Stimulated activated CD4-positive, alpha-beta T cell treated with anti-CD3 and anti-CD28 coated beads, Interleukin-15, amount 100 ng/mL, for 1 hour (primary cell): ENCODE data around the gene GALNT9.
"Not testable (repeated sequence)": the region's sequence is repeated elsewhere in the genome, so short reads cannot be mapped to it uniquely, and the experiment has no call there.

Experiments used
- DNase-seq, 2 donors: peaks; one replicate each; pipeline ENCODE4 v3.0.0-alpha.2; 2020; ENCODE audit warnings: low read depth in 1 of 2, low spot score in 1 of 2

Gene GALNT9

DNA sequence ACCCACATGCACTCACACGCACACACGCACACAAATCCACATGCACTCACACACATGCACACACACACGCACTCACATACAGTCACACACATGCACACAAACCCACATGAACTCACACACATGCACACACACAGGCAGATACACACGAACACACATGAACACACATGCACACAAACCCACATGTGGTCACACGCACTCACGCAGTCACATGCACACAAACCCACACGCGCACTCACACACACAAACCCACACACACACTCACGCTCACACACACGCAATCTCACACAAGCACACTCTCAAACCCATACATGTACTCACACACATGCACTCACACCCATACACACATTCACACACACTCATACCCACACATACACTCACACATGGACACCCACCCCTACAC lies 61.5 kb downstream of the GALNT9 start:
- no peak for DNase-seq

DNA sequence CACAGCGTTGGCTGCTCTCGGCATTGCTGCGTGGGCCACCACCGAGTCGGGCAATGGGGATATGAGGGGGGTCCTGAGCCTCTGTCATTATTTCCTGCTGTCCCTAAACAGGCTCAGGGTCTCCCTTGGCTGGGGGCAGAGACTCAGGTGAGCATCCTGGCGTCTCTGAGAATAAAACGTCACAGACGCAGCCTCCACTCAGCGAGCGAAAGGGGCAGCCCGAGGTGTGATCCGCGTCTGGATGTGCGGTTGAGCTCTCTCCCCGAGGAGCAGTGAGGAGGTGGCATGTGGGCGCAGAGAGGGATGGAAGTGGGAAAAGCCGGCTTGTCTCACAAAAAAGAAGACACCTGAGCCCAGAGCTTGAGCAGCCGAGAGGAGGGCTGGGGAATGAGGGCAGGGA lies 62.6 kb downstream of the GALNT9 start:
- no peak for DNase-seq

DNA sequence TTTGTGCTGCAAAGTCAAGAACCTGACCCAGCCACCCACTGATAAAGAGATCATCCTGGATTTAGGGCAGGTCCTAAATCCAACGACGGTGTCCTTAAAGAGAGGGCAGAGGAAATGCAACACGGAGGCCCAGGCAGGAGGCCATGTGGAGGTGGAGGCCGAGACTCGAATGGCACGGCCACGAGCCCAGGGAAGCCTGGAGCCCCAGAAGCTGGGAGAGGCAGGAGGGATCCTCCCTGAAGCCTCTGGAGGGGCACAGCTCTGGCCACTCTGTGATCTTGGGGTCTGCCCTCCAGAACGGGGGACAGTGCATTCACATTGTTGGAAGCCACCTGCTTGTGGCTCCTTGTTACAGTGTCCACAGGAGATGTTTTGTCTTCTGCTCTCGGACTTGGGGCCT lies 63.0 kb downstream of the GALNT9 start:
- DNase-seq: no peak

DNA sequence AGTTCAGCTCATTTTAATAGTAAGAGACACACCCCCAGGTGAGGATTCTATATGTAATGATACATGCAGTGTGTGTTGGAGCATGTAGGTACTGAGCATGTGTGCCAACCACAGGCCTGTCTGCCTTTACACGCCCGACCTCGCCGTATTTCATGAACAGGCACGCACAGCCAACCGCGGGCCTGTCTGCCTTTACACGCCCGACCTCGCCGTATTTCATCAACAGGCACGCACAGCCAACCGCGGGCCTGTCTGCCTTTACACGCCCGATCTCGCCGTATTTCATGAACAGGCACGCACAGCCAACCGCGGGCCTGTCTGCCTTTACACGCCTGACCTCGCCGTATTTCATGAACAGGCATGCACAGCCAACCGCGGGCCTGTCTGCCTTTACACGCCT lies 63.6 kb downstream of the GALNT9 start:
- DNase-seq: not testable (repeated sequence)

DNA sequence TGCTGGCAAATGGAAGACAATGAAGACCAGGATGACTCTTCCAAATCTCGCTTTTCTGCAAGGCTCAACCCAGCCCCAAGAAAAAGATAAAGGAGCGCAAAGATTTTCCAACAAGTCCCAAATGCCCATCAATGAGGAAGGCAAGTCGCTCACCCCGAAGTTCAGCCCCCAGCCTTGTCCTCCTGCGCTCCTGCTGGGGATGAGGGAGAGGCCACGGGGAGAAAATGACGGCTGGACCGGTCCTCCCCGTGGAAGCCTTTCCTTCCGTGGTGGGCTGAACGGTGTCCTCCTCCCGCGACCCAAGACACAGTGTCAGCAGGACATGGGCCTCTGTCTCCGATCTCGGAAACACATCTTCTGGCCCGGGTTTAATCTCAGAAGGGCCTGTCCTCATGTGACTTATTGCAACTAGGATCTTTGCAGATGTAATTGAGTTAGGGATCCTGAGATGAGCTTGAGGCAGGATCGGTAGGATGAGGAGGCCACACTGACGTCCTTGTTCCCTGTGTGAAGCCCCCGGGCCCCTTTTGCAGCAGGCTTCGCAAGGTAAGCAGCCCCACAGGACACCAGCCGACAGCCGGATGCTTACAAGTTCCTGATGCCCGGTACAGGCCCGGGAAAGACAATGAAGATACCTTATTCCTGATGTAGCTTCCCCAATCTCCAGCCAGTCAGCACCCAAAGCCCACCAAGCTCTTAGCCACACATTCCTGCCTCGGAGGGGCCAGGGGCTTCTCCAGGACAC lies 64.2 kb downstream of the GALNT9 start:
- DNase-seq: no peak

DNA sequence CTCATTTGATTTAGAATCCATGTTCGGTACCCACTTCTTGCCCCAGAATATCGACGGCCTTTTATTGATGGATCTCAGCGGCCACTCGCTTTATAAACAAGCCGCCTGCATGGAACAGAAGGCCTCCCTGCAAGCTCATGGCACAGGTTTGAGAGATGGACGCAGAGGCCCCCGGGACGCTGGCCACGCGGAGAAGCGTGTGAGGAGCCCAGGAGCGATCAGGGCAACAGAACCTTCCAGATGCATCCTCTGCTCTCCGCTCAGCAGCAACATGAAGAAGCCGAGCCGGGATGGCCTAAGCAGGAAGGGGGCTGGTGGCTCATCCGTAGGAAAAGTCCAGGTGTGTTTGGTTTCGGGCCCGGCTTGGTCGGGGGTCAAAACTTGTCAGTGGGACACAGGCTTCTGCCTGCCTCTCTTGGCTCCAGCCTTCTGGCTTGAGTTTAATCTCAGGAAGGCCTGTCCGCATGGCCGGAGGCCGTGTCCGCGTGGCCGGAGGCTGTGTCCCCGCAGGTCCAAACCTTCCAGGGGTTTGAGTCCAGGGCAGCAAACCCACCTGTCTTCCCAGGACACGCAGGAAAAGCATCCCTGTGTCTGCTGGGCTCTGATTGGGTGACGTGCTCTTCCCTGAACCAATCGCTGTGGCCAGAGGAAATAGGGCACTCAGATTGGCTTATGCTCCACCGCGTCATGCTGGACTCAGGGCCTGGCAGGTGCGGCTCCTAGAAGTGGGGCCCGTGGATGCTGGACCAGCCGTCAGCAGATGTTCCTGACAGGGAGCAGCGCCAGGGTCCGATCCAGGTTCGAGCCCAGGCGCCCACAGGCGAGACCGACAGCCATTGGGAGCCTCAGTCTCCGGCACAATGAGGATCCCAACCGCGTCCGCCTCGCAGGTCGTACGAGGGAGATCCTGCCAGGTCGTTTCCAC lies 65.0 kb downstream of the GALNT9 start:
- no peak for DNase-seq

DNA sequence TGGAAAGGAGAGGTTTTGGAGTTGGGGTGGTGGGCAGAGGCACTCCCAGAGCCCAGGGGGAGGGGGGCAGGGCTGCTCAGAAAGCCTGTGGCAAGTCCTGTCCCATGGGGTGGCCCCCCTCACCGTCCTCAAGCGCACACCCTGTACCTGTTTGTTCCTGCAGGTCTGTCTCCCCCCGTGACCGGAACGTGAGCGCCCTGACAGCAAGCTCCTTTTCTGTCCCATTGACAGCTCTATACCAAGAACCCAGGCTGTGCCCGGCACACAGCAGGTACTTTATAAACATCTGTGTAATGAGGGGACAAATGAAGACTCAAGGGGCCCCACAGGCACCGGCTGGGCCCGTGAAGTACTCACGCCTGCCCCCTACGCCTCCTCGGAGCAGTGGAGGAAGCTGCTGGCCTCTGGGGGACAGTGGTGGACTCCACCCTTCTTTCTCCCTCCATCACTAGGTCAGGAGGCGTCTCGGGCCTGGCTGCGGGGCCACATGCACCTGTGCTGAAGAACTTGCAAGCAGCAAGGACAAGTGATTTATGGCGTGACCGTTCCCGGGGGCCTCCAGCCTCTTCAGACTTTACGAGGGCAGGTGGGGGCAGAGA lies 65.8 kb downstream of the GALNT9 start:
- no peak for DNase-seq

DNA sequence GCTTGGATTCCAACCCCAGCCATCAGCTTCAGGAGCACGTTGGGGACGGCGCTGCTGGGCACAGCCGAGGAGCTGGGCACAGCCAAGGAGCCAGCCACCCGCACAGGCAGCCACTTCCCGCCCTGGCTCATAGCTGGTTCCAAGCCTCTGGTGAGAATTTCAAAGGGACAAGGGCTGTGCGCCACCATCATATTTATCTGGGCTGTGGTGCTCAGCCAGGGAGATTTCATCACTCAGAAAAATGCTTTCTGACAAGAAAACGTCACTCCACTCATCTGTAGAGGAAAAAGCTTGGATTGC lies 66.4 kb downstream of the GALNT9 start:
- no peak for DNase-seq

DNA sequence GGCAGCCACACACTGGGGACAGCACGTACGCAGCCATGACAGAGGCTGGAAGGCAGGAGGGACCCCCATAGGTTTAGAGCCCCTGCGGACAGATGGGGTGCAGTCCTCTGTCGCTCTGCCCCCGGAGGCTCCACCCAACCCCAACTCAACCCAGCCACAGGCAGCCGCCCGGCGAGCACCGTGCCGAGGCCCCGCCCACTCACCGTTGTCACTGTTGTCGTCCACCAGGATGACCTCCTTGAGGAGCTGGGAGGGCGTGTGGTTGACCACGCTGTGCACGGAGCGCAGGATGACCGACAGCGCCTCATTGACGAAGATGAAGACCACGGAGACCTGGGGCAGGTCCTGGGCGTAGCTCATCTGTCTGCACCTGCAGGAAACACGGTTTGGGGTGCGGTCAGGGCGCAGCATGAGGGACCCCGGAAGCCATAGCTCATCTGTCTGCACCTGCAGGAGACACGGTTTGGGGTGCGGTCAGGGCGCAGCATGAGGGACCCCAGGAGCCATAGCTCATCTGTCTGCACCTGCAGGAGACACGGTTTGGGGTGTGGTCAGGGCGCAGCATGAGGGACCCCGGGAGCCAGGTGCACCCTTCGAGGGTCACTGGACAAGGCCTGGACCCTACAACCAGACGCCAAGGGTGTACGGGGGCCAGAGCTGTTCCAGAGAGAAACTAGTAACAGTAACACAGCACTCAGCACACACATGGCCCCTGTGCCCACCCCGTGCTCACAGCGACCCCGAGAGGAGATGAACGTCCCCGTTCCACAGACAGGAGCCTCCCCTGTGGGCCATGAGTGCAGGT lies 66.9 kb downstream of the GALNT9 start:
- no peak for DNase-seq

DNA sequence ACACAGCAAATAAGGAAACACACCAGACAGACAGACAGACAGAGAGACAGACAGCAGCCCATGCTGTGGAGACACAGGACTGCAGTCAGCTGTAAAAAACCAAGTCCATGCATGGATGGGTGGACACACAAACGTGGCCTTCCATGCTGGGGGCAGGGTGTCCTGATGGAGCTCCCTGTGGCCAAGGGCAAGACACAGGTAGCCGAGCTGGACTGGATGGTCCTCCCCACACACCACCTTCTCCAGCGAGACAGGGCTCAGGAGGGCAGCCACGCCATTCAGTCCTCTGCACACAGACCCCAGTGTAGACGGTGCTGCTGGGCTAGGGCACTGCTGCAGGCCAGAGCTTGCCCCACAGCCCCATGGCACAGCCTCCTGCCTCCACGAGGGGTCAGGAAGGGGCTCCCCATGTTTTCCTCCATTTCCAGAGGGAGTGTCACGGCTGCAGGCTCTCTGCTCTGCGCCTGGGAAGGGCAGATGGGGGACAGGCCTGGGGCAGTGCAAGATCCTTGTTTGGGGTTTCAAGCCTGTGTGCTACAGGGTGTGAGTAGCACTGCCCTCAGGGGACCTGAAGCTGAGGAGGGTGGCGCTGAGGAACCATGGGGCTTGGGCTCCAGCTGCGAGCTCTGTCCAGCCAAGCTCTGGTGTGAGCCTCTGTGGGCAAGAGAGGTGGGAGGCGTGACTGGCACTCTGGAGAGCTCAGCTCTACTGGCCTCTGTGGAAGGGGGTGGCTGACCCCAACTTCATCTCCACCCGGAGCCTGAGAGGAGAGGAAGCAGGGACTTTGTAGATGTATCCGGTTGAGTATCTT lies 67.9 kb downstream of the GALNT9 start:
- DNase-seq: no peak

DNA sequence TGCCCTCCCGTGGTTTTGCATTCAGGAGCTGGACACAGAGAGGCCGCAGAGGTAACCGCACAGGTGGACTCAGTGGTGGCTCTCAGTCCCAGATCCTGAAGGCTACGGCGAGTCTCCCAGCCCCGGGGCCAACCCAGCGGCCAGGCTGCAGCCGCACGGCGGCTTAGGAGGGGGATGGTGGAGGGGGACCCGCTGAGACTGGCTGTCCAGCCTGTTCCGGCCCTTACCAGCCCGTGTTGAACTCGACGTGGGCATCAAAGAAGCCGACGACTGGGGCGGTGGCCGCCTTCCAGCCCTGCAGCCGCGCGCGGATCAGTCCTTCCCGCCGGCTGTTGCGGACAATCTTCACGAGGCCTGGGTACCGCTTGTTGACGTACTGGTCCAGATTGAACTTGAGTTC lies 68.7 kb downstream of the GALNT9 start:
- no peak for DNase-seq

DNA sequence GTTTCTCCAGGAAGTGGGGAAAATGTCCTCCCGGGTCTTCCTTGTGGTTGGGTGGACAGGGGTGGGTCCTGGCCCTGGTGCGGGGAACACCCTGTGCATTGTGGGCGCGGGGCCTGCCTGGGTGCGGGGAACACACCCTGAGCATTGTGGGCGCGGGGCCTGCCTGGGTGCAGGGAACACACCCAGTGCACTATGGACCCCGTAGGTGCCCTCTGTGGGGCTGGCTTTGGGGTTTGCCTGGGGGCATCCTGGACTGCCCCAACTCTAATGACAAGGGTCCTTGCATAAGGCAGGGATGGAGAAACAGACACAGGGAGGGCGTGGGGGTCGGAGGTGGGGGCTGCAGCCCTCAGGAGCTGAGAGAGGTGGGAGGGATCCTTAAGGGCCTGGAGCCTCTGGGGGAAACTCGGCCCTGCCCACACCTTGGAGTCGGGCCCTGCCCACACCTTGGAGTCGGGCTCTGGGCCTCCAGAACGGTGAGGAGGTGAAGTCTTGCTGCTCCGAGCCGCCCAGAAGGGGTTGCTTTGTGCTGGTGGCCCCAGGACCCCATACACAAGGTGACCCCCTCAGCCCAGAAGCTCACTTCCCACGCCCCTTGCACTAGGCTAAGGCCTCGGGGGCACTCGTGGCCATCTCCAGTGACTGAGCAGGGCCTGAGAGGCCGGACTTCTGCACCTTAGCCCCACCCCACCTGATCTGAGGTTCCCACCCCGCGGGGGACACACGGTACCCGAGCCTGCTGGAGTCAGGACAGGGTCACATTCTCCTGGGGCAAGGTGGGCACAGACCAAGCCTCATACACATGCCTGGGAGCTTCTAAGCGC lies 69.3 kb downstream of the GALNT9 start:
- no peak for DNase-seq

DNA sequence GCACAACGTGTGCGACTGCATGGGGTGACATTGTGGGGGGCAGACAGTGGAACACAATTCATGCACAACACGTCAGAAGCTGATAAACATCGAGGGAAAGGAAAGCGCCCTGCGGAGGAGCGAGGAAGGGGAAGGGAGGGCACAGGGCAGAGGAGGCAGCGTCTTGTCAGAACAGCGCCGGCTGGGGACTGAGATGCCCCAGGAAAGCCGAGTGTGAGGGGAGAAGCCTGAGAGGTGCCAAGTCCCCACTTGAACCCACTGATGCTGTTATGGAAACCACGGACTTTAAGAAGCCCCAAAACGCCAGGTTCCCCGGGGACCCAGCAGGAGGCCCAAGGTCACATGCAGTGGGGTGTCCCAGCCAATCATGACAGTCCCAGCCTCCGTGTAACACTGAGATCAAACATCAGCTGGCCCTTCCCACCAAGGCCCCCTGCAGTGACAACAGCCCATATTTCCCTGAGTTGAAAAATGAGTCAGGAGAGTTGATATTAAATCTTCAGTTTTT lies 70.0 kb downstream of the GALNT9 start:
- DNase-seq: no peak

DNA sequence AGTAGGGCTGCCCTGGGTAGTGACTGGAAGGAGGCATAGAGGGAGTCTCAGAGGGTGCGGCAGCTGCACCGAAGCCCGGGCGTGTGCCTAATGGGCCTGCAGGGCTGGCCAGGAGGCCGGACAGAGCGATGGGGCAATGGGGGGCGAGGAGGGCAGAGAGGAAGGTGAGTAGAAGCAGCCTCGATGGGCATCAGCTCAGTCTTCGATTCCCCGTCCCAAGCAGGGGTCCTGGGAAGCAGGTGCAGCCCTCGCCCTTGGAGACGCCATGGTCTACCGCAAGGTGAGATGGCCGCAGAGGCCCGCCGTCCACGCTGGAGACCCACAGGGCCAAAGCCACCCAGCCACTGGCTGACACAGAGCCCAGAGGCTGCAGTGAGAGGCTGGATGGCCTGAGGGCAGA lies 70.8 kb downstream of the GALNT9 start:
- no peak for DNase-seq

DNA sequence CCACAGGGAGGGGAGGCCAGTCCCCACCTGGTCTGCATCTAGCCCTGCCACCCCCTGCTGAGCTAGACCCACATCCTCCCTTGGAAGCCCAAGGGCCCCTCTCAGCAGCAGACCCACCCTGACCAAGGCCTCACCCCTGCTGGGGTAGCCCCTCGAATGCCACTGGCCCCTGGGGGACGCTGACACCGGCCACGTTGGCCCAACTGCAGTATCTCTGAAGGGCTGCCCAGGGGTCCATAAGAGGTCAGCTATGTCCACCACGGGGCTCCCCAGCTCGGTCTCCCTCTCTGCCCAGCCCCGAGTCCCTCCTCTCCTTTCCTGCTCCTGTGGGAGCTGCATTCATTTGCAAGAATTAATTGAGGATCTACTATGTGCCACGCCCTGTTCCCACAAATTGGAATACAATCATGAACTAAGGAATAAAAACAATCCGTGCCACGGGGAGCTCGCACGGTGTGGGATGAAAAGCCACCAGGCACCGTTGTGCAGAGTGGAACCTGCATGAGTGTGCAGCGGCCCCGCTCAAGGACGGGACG lies 71.4 kb downstream of the GALNT9 start:
- DNase-seq: no peak

DNA sequence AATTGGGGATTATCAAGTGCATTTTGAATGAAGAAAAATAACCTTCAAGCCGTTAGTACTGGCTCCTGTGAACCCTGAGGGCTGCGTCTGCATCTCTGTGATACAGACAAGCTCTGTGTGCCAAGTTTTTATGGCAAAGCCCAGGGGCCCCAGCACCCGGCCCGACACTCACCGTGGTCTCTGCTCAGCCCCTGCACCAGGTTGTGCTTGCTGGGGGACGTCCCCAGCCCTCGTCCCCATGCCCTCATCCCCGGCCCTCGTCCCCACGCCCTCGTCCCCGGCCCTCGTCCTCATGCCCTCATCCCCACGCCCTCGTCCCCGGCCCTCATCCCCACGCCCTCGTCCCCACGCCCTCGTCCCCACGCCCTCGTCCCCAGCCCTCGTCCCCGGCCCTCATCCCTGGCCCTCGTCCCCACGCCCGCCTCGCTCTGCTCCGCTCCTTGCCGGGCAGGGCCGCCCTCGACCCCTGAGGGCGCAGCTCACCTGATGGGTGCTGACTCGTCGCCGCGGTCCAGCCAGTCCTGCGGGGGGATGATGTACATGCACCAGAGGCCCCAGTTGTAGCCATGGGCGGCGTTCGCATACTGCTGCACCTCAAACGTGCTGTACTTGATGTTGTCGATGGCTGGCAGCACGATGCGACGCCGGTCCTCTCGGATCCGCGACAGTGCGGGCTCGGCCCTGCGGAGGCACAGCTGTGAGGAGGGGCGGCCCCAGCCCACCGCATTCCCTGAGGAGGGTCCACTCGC lies 72.0 kb downstream of the GALNT9 start:
- no peak for DNase-seq

DNA sequence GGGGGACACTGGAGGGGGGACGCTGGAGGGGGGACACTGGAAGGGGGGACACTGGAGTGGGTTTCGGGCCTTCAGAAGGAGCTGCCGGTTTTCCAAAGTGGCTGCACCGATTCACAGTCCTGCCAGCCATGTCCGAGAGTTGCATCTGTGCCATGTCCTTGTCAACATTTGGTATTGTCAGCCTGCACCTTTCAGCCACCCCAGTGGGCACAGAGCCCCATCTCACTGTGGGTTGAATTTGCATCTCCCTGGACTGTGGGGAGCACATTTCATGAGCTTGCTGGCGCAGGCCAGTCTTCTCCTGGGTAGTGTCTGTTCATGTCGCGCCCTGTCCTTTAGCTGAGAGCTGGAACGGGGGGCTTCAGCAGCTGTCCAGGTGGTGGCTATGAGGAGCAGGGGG lies 72.7 kb downstream of the GALNT9 start:
- DNase-seq: no peak

DNA sequence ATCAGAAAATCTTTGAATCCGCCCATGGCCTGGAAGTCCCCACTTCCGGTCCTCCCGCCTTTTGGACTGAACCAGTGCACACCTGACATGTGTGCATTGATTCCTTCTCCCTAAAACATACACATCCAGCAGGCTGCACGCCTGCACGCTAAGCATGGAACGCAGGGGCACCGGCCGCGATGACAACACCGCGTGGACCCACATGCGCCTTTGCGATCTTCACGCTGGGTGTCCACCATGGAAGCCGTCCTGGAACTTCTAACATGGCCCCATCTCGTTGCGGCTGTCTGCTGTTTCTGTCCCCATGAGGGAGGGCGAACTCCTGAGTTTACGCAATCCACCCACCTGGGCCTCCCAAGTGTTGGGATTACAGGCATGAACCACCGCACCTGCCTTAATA lies 73.7 kb downstream of the GALNT9 start:
- DNase-seq: no peak
